Epithelial cell of esophagus (primary cell): Measurements from ENCODE around the gene PRELID3B.

Experiments used
- DNase-seq: peaks from one replicate; pipeline ENCODE4 v3.0.0; 2010; ENCODE audit warnings: low read depth
- H3K4me3 ChIP-seq: 2 replicates; pipeline ENCODE4 v1.5.1; 2011; ENCODE audit warnings: mild to moderate bottlenecking, low read length, control low read depth
- CTCF ChIP-seq: IDR thresholded peaks from 2 replicates; pipeline ENCODE4 v1.5.1; 2011; ENCODE audit warnings: low read depth, mild to moderate bottlenecking, low read length, control low read depth, inconsistent platforms; ENCODE audit not compliant: insufficient read depth; ENCODE audit errors: missing control alignments

The PRELID3B gene

GRCh38 chr20:59050437-59050836 lies 7.9 kb upstream of the PRELID3B start:
- no peak for DNase-seq
- no peak for TF ChIP-seq CTCF
- no peak overlapping the region for H3K4me3 ChIP-seq

- H3K4me3 ChIP-seq, result no peak overlapping the region
- no peak for TF ChIP-seq CTCF
- DNase-seq, result no peak
These were observed 6.1 kb upstream of the PRELID3B start for GRCh38 chr20:59048681-59049030.

GRCh38 chr20:59047938-59048680 lies 5.5 kb upstream of the PRELID3B start:
- no peak overlapping the region for H3K4me3 ChIP-seq
- TF ChIP-seq CTCF, result no peak
- peak; percentile 70 for DNase-seq

DNA sequence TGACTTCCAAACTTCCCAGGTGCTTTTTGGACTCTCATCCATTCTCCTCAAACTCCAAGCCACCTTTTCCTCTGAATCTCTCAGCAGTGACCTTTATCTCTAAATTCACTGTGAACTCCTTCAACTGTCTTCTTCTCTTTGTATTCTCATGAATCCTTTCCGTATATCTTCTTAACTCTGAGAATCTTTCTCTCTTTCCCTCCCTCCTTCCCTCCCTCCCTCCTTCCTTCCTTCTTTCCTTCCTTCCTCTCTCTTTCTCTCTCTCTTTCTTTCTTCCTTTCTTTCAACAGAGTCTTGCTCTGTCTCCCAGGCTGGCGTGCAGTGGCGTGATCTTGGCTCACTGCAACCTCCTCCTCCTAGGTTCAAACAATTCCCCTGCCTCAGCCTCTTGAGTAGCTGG lies 4.3 kb upstream of the PRELID3B start:
- TF ChIP-seq CTCF, result no peak
- H3K4me3 ChIP-seq, result no peak overlapping the region
- DNase-seq, result no peak

GRCh38 chr20:59044796-59045195 lies 2.2 kb upstream of the PRELID3B start:
- peak; percentile 24 for DNase-seq
- TF ChIP-seq CTCF, result no peak
- no peak overlapping the region for H3K4me3 ChIP-seq

GRCh38 chr20:59044295-59044694 lies 1.7 kb upstream of the PRELID3B start:
- no peak for DNase-seq
- no peak for TF ChIP-seq CTCF
- no peak overlapping the region for H3K4me3 ChIP-seq

DNA sequence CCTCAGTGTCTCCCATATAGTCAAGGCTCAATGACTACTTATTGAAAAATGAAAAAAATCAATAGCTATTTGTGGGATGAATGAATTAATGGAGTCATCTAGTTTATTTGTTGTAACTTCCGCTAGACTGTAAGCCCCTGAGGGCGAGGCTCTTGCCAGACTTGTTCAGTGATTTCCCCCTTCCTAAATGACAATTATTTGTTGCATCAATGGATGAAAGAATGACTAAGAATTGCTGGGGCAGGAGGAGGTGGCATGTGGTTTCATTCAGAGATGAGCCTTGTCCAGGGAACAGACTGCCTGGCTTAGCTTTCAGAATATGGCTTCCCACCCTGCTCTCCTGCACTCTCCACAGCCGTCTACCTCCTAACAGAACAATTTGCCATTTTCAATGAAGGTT lies 1.1 kb upstream of the PRELID3B start:
- peak; percentile 74 for DNase-seq
- TF ChIP-seq CTCF, result no peak
- no peak overlapping the region for H3K4me3 ChIP-seq
